Psoas muscle (tissue), 8 donors: ENCODE measurements around the gene S100A16. TPM values are rescaled to one million over a fixed set of nuclear protein-coding genes. Genes with fewer than 3 reads are reported as not detected.
A peak's percentile ranks its signal among the peaks of the same experiment; 100 is the strongest.

Experiments used
- ATAC-seq, 4 donors: fragments of 200-7000 bp; cut with Tn5 transposase; one replicate each; pipeline ENCODE4 v1.9.1; 2020; ENCODE audit warnings: moderate library complexity in 3 of 4, mild to moderate bottlenecking in 2 of 4
- DNase-seq, 2 donors: peaks; one replicate each; pipeline ENCODE4 v3.0.0-alpha.2; 2020
- H3K27ac ChIP-seq: fragments of 200-600 bp; one replicate; pipeline ENCODE4 v1.8.0; 2022
- H3K27me3 ChIP-seq, 3 donors: fragments of 200-600 bp in 1 of 3; one replicate each; pipeline versions ENCODE4 v1.6.1 to v1.8.0; 2013 to 2022; ENCODE audit warnings: low read length in 2 of 3, mild to moderate bottlenecking in 2 of 3, moderate library complexity in 1 of 3; ENCODE audit not compliant: insufficient read depth in 3 of 3
- H3K36me3 ChIP-seq, 2 donors: fragments of 200-600 bp in 1 of 2; one replicate each; pipeline versions ENCODE4 v1.6.1 to v1.8.0; 2013 to 2022; ENCODE audit warnings: low read depth in 1 of 2, mild to moderate bottlenecking in 1 of 2, moderate library complexity in 1 of 2; ENCODE audit not compliant: insufficient read depth in 1 of 2
- H3K4me1 ChIP-seq: fragments of 200-600 bp; one replicate; pipeline ENCODE4 v1.8.0; 2022
- H3K4me3 ChIP-seq: fragments of 200-600 bp; one replicate; pipeline ENCODE4 v1.8.0; 2022; ENCODE audit warnings: mild to moderate bottlenecking
- H3K9me3 ChIP-seq: fragments of 200-600 bp; one replicate; pipeline ENCODE4 v1.8.0; 2022
- WGBS, 3 donors: extraction: QIAGEN DNeasy Blood & Tissue Kit; methylation state at CpG; one replicate each; pipeline versions ENCODE4 v1.1.6 to v1.1.7; 2013; 5-methylcytosine and 5-hydroxymethylcytosine counted together
- intact Hi-C, 2 donors: fragments of 100-400 bp; cut with DNase I; formaldehyde crosslinking; loops; one replicate each; pipeline versions ENCODE4 v1.11.0 to v1.14.2; 2022
- polyA plus RNA-seq, 3 donors: library from polyadenylated mRNA; stranded (reverse); fragments of 200-250 nt; gene quantifications; one replicate each; pipeline ENCODE4 v1.2.3, GENCODE V29; 2013
- total RNA-seq, 4 donors: library from RNA; stranded (reverse); fragmentation: NEBNext Ultra II Directional in 2 of 4; extraction: Animal tissue kit (Norgen Biotek cat#: 25700) in 2 of 4; gene quantifications; one replicate each; pipeline versions ENCODE4 v1.2.1 to v1.2.4, GENCODE V29; 2021 to 2023
- TF ChIP-seq, protein P1 (sequence below): fragments of 200-600 bp; IDR thresholded peaks from one replicate; pipeline ENCODE4 v1.8.0; 2022; ENCODE audit warnings: antibody characterized with exemption
- donor health status: healthy with polysubstance abuse.
- donor health status: DM: no; HTN: no; CAD: no; lungs with moderate emphysema.
- donor health status: Bipolar disorder and iron deficiency.
- donor health status: healthy.
- donor health status: DM: yes; HTN: yes; CAD: no.
- donor health status: DM: no; HTN: no; CAD: no.
- donor health status: DM: no; HTN: no; CAD: no.
- donor health status: DM: yes; HTN: yes; CAD: no.

S100A16 gene
- total and polyA plus RNA-seq, 7 donors: 23.3 to 251 (median 38.1) TPM

- Histone ChIP-seq H3K9me3 (no peaks in the 10 kb centered on the region), H3K27me3 (no peaks in the 10 kb centered on the region), H3K27ac (peak overlapping the region; percentile 95), H3K4me3 (peak overlapping the region; percentile 90), H3K4me1 (peaks cover 9% of the 10 kb centered on the region), H3K36me3 (peaks cover 16 to 49% of the 10 kb centered on the region in 2 donors)
- DNase-seq (no peak), ATAC-seq (no peak)
- WGBS, 3 donors: 22 to 31% (median 30%) methylated on average over 8 of the region's 8 CpGs
- intact Hi-C loops: no loop called here
- TF ChIP-seq, protein P1, sequence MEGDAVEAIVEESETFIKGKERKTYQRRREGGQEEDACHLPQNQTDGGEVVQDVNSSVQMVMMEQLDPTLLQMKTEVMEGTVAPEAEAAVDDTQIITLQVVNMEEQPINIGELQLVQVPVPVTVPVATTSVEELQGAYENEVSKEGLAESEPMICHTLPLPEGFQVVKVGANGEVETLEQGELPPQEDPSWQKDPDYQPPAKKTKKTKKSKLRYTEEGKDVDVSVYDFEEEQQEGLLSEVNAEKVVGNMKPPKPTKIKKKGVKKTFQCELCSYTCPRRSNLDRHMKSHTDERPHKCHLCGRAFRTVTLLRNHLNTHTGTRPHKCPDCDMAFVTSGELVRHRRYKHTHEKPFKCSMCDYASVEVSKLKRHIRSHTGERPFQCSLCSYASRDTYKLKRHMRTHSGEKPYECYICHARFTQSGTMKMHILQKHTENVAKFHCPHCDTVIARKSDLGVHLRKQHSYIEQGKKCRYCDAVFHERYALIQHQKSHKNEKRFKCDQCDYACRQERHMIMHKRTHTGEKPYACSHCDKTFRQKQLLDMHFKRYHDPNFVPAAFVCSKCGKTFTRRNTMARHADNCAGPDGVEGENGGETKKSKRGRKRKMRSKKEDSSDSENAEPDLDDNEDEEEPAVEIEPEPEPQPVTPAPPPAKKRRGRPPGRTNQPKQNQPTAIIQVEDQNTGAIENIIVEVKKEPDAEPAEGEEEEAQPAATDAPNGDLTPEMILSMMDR: no peak
These were observed 46.2 kb upstream of the S100A16 start for GRCh38 chr1:153659175-153659534.

DNA sequence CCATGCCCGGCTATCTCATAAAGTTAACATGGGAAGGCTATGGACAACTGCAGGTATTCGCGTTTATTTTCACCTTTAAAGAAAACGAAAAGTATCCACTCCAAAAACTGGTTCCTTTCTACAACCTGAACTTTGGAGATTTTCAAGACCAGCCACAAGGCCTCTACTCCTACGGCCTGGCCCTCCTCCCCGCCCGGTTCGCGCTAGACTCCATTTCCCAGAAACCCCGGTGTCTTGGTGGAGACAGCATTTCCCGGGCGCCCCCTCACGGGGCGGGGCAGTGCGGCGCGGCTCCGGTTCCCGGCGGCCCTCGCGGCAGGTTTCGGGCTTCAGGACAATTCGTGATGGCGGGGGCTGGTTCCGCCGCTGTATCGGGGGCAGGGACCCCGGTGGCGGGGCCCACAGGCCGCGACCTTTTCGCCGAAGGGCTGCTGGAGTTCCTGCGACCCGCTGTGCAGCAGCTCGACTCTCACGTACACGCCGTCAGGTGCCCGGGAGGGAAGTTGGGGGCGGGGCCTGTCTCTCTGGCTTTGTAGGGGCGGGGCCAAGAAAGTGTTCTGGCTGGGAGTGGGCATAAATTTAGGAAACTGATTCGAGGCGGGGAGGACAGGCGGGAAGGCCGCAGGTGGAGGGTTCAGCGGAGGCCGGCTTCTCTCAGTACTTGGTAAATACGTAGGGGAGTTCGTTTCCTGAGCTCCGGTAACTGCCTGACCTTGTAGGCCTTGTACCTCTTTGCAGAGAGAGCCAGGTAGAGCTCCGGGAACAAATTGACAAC lies 45.6 kb upstream of the S100A16 start, which contains the start of gene SNAPIN:
Gene SNAPIN (plus strand): TSS at position 304 of the 775 bp plus-strand sequence. CDS start 41 bp downstream, at position 345.
- Histone ChIP-seq H3K9me3 (no peaks in the 10 kb centered on the region), H3K4me3 (peak within 1 kb of the TSS; percentile 90), H3K27ac (peak within 1 kb of the TSS; percentile 95), H3K27me3 (no peaks in the 10 kb centered on the region), H3K4me1 (peaks cover 9% of the 10 kb centered on the region), H3K36me3 (peaks cover 14 to 44% of the 10 kb centered on the region in 2 donors)
- WGBS, 3 donors: 2% methylated on average over 48 to 53 of the region's 53 CpGs
- DNase-seq: peak; percentile 93 to 95
- TF ChIP-seq, protein P1: no peak
- ATAC-seq: peak; percentile 95 to 97 (median 96)
- intact Hi-C loops: no loop called here

DNA sequence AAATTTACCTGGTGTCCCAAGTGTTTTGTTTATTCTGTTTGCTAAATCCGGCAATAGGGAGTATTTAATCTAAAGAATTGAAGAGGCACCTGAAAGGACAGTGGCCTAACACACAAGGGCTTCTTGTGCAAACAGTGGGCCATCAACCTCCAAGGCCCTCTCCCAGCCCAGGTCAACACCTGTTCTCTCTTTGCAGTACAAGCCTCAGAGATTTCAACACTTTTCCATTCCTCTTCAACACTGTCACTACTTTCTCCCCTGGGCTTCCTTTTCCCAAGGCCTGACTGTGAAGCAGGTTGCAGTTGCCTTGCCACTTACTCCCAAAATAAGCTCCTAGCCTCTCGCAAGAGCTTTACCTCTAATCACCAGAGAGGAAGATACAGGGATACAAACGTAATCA lies 42.4 kb upstream of the S100A16 start:
- H3K4me3 ChIP-seq: no peak overlapping the region
- no peaks in the 10 kb centered on the region for H3K9me3 ChIP-seq
- peaks cover 9% of the 10 kb centered on the region for H3K4me1 ChIP-seq
- TF ChIP-seq, protein P1: no peak
- WGBS, 3 donors: 88 to 93% (median 89%) methylated on average over 3 of the region's 3 CpGs
- H3K36me3 ChIP-seq: peaks cover 0 to 11% of the 10 kb centered on the region in 2 donors
- H3K27me3 ChIP-seq: no peaks in the 10 kb centered on the region
- no peak for DNase-seq
- ATAC-seq: peak in 3 of 4 donors; percentile 10 to 42 (median 33)
- intact Hi-C loops: no loop called here
- peak overlapping the region; percentile 74 for H3K27ac ChIP-seq

- H3K4me3 ChIP-seq: no peak overlapping the region
- intact Hi-C loops: no loop called here
- H3K36me3 ChIP-seq: no peaks in the 10 kb centered on the region
- TF ChIP-seq, protein P1: no peak
- DNase-seq (no peak), ATAC-seq (no peak)
- WGBS, 3 donors: 31 to 55% (median 43%) methylated on average over 3 of the region's 3 CpGs
- peak overlapping the region; percentile 51 for H3K27ac ChIP-seq
- peaks cover 20% of the 10 kb centered on the region for H3K4me1 ChIP-seq
- H3K9me3 ChIP-seq: no peaks in the 10 kb centered on the region
- H3K27me3 ChIP-seq: no peaks in the 10 kb centered on the region
These were observed 40.0 kb upstream of the S100A16 start for GRCh38 chr1:153652805-153653500.
